HepG2 (cell line): Measurements from ENCODE around the gene DOCK1.

Experiments used
- FOXP1 ChIP-seq, 2 experiments: fragments of 450-650 bp in 1 of 2; IDR thresholded peaks; 2 replicates each; pipeline ENCODE4 v1.6.1; 2017 to 2018; ENCODE audit warnings: antibody characterized with exemption in 1 of 2
- IRF1 ChIP-seq: sonication (generic); formaldehyde crosslinking; IDR thresholded peaks from 2 replicates; pipeline ENCODE4 v1.4.0; 2020; ENCODE audit warnings: low read depth, mild to moderate bottlenecking, missing genetic modification reagents
- TP53 ChIP-seq: sonication (generic); formaldehyde crosslinking; conservative IDR thresholded peaks from 2 replicates; pipeline ENCODE4 v1.4.0; 2020; ENCODE audit warnings: missing genetic modification reagents

- TF ChIP-seq TP53 (CRISPR knock-in tag): no peak
- no peak for TF ChIP-seq FOXP1 (IDR thresholded peaks at IDR 0.05)
- no peak for TF ChIP-seq FOXP1 (CRISPR knock-in tag; IDR thresholded peaks at IDR 0.05)
- TF ChIP-seq IRF1 (CRISPR knock-in tag): no peak
Observed at GRCh38 chr10:127467811-127468210, 562.6 kb downstream of the DOCK1 start.
